Measurements from ENCODE around the gene TLX2.

DNA sequence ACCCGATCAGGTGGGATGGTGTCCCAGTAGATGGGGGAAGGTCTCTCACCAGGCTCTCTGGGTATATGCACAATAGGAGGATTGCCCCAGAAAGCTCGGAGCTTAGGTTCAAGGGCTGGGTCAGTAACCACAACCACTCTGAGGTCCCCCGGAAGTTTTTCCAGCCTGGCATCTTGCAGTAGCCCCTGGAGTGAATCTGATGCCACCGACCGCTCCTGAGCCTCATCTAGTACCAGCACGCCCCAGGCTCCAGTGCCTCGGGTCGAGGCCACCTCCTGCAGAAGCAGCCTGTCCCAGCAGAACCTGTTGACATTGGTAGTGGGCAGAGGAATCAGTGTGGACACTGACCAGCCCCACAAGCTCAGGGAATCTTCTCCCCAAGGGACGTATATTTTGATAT is 9.8 kb downstream of the TLX2 start:
- TF ChIP-seq, protein P1, sequence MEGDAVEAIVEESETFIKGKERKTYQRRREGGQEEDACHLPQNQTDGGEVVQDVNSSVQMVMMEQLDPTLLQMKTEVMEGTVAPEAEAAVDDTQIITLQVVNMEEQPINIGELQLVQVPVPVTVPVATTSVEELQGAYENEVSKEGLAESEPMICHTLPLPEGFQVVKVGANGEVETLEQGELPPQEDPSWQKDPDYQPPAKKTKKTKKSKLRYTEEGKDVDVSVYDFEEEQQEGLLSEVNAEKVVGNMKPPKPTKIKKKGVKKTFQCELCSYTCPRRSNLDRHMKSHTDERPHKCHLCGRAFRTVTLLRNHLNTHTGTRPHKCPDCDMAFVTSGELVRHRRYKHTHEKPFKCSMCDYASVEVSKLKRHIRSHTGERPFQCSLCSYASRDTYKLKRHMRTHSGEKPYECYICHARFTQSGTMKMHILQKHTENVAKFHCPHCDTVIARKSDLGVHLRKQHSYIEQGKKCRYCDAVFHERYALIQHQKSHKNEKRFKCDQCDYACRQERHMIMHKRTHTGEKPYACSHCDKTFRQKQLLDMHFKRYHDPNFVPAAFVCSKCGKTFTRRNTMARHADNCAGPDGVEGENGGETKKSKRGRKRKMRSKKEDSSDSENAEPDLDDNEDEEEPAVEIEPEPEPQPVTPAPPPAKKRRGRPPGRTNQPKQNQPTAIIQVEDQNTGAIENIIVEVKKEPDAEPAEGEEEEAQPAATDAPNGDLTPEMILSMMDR (IDR thresholded peaks at IDR 0.05): no peak
- TF ChIP-seq POLR2AphosphoS5 (IDR thresholded peaks at IDR 0.05): no peak

Data from sigmoid colon (tissue), 4 donors.